ENCODE data around the gene FFAR1.
"Not testable (repeated sequence)": the region's sequence is repeated elsewhere in the genome, so short reads cannot be mapped to it uniquely, and the experiment has no call there.

FFAR1 gene

GRCh38 chr19:35344511-35345031 is 3.1 kb upstream of the FFAR1 start:
- DNase-seq: no peak

GRCh38 chr19:35345671-35346111 is 2.0 kb upstream of the FFAR1 start:
- no peak for DNase-seq

GRCh38 chr19:35346193-35347052 is 1.3 kb upstream of the FFAR1 start:
- peak; percentile 85 for DNase-seq

GRCh38 chr19:35347930-35348298 is 212 bp downstream of the FFAR1 start:
- DNase-seq: no peak

GRCh38 chr19:35348911-35349611 is 1.4 kb downstream of the FFAR1 start:
- DNase-seq: no peak

GRCh38 chr19:35349614-35350521 is 2.2 kb downstream of the FFAR1 start:
- no peak for DNase-seq

- DNase-seq: no peak
Measured at GRCh38 chr19:35350591-35350990, 2.9 kb downstream of the FFAR1 start.

GRCh38 chr19:35351411-35352176 is 3.9 kb downstream of the FFAR1 start:
- no peak for DNase-seq

- DNase-seq: no peak
Measured at GRCh38 chr19:35352177-35352447, 4.4 kb downstream of the FFAR1 start.

GRCh38 chr19:35352448-35353304 is 5.0 kb downstream of the FFAR1 start:
- peak; percentile 74 for DNase-seq

GRCh38 chr19:35353635-35354034 is 5.9 kb downstream of the FFAR1 start:
- no peak for DNase-seq

GRCh38 chr19:35354898-35355297 is 7.2 kb downstream of the FFAR1 start:
- no peak for DNase-seq

- no peak for DNase-seq
Measured at GRCh38 chr19:35355791-35356460, 8.2 kb downstream of the FFAR1 start.

GRCh38 chr19:35357867-35358573 is 10.3 kb downstream of the FFAR1 start, which contains the start of gene FFAR3:
FFAR3 (plus strand) TSS chr19:35358460; CDS start chr19:35358891, 431 bp downstream.
- DNase-seq: peak; percentile 70

GRCh38 chr19:35358834-35359233 is 11.1 kb downstream of the FFAR1 start:
- DNase-seq: not testable (repeated sequence)

GRCh38 chr19:35359395-35359794 is 11.7 kb downstream of the FFAR1 start:
- not testable (repeated sequence) for DNase-seq

- DNase-seq: not testable (repeated sequence)
Measured at GRCh38 chr19:35360081-35360480, 12.4 kb downstream of the FFAR1 start.

GRCh38 chr19:35360880-35361420 is 13.2 kb downstream of the FFAR1 start:
- DNase-seq: no peak

- no peak for DNase-seq
Measured at GRCh38 chr19:35362261-35363000, 14.7 kb downstream of the FFAR1 start.
